Ascending aorta (tissue), 2 donors: Measurements from ENCODE around the gene UGGT1. TPM values are rescaled to one million over a fixed set of nuclear protein-coding genes. Genes with fewer than 3 reads are reported as not detected.

Source experiments
- DNase-seq, 2 donors: peaks; one replicate each; pipeline ENCODE4 v3.0.0-alpha.2; 2019; ENCODE audit warnings: low spot score in 2 of 2
- H3K27ac ChIP-seq, 2 donors: fragments of 200-600 bp; sonication (generic); one replicate each; pipeline ENCODE4 v1.5.1; 2016 to 2017; ENCODE audit warnings: mild to moderate bottlenecking in 1 of 2
- H3K27me3 ChIP-seq: fragments of 200-600 bp; sonication (generic); one replicate; pipeline ENCODE4 v1.5.1; 2017
- H3K36me3 ChIP-seq, 2 donors: fragments of 200-600 bp; sonication (generic); one replicate each; pipeline ENCODE4 v1.5.1; 2016
- H3K4me1 ChIP-seq, 2 donors: fragments of 200-600 bp; sonication (generic); one replicate each; pipeline ENCODE4 v1.5.1; 2016 to 2017; ENCODE audit warnings: mild to moderate bottlenecking in 1 of 2
- H3K4me3 ChIP-seq, 2 donors: fragments of 200-600 bp; sonication (generic); one replicate each; pipeline ENCODE4 v1.5.1; 2016 to 2017; ENCODE audit warnings: mild to moderate bottlenecking in 1 of 2
- H3K9me3 ChIP-seq, 2 donors: fragments of 200-600 bp; sonication (generic); one replicate each; pipeline ENCODE4 v1.5.1; 2016
- CTCF ChIP-seq, 3 experiments: fragments of 200-600 bp in 2 of 3; fragments of 450-650 bp in 1 of 3; sonication (generic) in 2 of 3; IDR thresholded peaks; one replicate each; pipeline ENCODE4 v1.5.1; 2016 to 2019; ENCODE audit warnings: antibody characterized with exemption in 3 of 3, mild to moderate bottlenecking in 1 of 3, moderate library complexity in 1 of 3
- intact Hi-C: fragments of 100-400 bp; cut with DNase I; formaldehyde crosslinking; loops from one replicate; pipeline ENCODE4 v1.15.1; 2023
- total RNA-seq: library from RNA; depleted of rRNA; stranded (reverse); fragments of >200 nt; gene quantifications from one replicate; pipeline ENCODE4 v1.1.0, GENCODE V29; 2016

UGGT1 gene
- total RNA-seq, 1 donor from 2014 or later, result 42.0 TPM

GRCh38 chr2:128166746-128167353 lies 75.8 kb downstream of the UGGT1 start:
- peaks cover 44 to 79% of the 10 kb centered on the region in 2 donors for H3K36me3 ChIP-seq
- intact Hi-C loops, result no loop called here
- H3K27ac ChIP-seq, result no peak overlapping the region
- H3K4me3 ChIP-seq, result no peak overlapping the region
- H3K9me3 ChIP-seq, result no peaks in the 10 kb centered on the region
- no peak for TF ChIP-seq CTCF (IDR thresholded peaks at IDR 0.05)
- DNase-seq, result no peak
- H3K4me1 ChIP-seq, result no peaks in the 10 kb centered on the region
- H3K27me3 ChIP-seq, result no peaks in the 10 kb centered on the region

GRCh38 chr2:128169094-128169493 lies 78.1 kb downstream of the UGGT1 start:
- H3K4me1 ChIP-seq, result no peaks in the 10 kb centered on the region
- H3K27me3 ChIP-seq, result no peaks in the 10 kb centered on the region
- no peak overlapping the region for H3K27ac ChIP-seq
- H3K9me3 ChIP-seq, result no peaks in the 10 kb centered on the region
- H3K4me3 ChIP-seq, result no peak overlapping the region
- DNase-seq, result no peak
- TF ChIP-seq CTCF (IDR thresholded peaks at IDR 0.05), result no peak
- intact Hi-C loops, result no loop called here
- H3K36me3 ChIP-seq, result peaks cover 54 to 87% of the 10 kb centered on the region in 2 donors

- no peak overlapping the region for H3K27ac ChIP-seq
- H3K4me1 ChIP-seq, result no peaks in the 10 kb centered on the region
- no peaks in the 10 kb centered on the region for H3K27me3 ChIP-seq
- no peaks in the 10 kb centered on the region for H3K9me3 ChIP-seq
- peaks cover 54 to 90% of the 10 kb centered on the region in 2 donors for H3K36me3 ChIP-seq
- no peak overlapping the region for H3K4me3 ChIP-seq
- intact Hi-C loops, result no loop called here
- no peak for TF ChIP-seq CTCF (IDR thresholded peaks at IDR 0.05)
- no peak for DNase-seq
Measured at GRCh38 chr2:128169497-128169896, 78.5 kb downstream of the UGGT1 start.

GRCh38 chr2:128169933-128170709 lies 79.1 kb downstream of the UGGT1 start:
- Histone ChIP-seq H3K9me3 (no peaks in the 10 kb centered on the region), H3K4me1 (no peaks in the 10 kb centered on the region), H3K4me3 (no peak overlapping the region), H3K27ac (no peak overlapping the region), H3K27me3 (no peaks in the 10 kb centered on the region), H3K36me3 (peaks cover 58 to 90% of the 10 kb centered on the region in 2 donors)
- intact Hi-C loops, result no loop called here
- no peak for DNase-seq
- no peak for TF ChIP-seq CTCF (IDR thresholded peaks at IDR 0.05)

GRCh38 chr2:128170776-128171175 lies 79.8 kb downstream of the UGGT1 start:
- no peak for TF ChIP-seq CTCF (IDR thresholded peaks at IDR 0.05)
- no peaks in the 10 kb centered on the region for H3K27me3 ChIP-seq
- DNase-seq, result no peak
- intact Hi-C loops, result no loop called here
- peaks cover 58 to 91% of the 10 kb centered on the region in 2 donors for H3K36me3 ChIP-seq
- H3K4me3 ChIP-seq, result no peak overlapping the region
- H3K27ac ChIP-seq, result no peak overlapping the region
- H3K4me1 ChIP-seq, result no peaks in the 10 kb centered on the region
- H3K9me3 ChIP-seq, result no peaks in the 10 kb centered on the region
